ENCODE data around the gene RELN.

GRCh38 chr7:103937680-103938079, 51.8 kb downstream of the RELN start:
- no peak for TF ChIP-seq CTCF (IDR thresholded peaks at IDR 0.05)
- no peak for TF ChIP-seq POLR2A (IDR thresholded peaks at IDR 0.05)

Data from heart left ventricle (tissue), 13 donors.